HepG2 (cell line): ENCODE results near the gene PAPOLB. TPM values are rescaled to one million over a fixed set of nuclear protein-coding genes. Genes with fewer than 3 reads are reported as not detected.

Experiments used
- ARID2 ChIP-seq: sonication (generic); formaldehyde crosslinking; IDR thresholded peaks from 2 replicates; pipeline ENCODE4 v1.8.1; 2022; ENCODE audit warnings: mild to moderate bottlenecking, missing genetic modification reagents, borderline replicate concordance
- GLMP ChIP-seq: sonication (generic); formaldehyde crosslinking; IDR thresholded peaks from 2 replicates; pipeline ENCODE4 v1.9.0; 2021; ENCODE audit warnings: missing genetic modification reagents, mild to moderate bottlenecking, borderline replicate concordance
- GRHL1 ChIP-seq: sonication (generic); formaldehyde crosslinking; conservative IDR thresholded peaks from 2 replicates; pipeline ENCODE4 v1.8.0; 2022; ENCODE audit warnings: missing genetic modification reagents
- HNF1A ChIP-seq, 2 experiments: sonication (generic) in 1 of 2; formaldehyde crosslinking in 1 of 2; IDR thresholded peaks; 2 replicates each; pipeline versions ENCODE4 v1.4.0 to v1.6.1; 2016 to 2020; ENCODE audit warnings: borderline replicate concordance in 1 of 2, low read depth in 1 of 2, mild to moderate bottlenecking in 1 of 2, missing genetic modification reagents in 1 of 2
- RORA ChIP-seq: sonication (generic); formaldehyde crosslinking; IDR thresholded peaks from 2 replicates; pipeline ENCODE4 v1.5.0; 2020; ENCODE audit warnings: mild to moderate bottlenecking, missing genetic modification reagents, moderate library complexity
- SOX6 ChIP-seq, 2 experiments: fragments of 450-650 bp in 1 of 2; sonication (generic) in 1 of 2; formaldehyde crosslinking in 1 of 2; IDR thresholded peaks; 2 replicates each; pipeline versions ENCODE4 v1.4.0 to v1.6.1; 2017 to 2020; ENCODE audit warnings: antibody characterized with exemption in 1 of 2, mild to moderate bottlenecking in 1 of 2, missing genetic modification reagents in 1 of 2
- TCF7L2 ChIP-seq: IDR thresholded peaks from 2 replicates; pipeline ENCODE4 v1.6.1; 2011; ENCODE audit warnings: mild to moderate bottlenecking, low read depth, low read length, moderate library complexity
- TFDP2 ChIP-seq: sonication (generic); formaldehyde crosslinking; IDR thresholded peaks from 2 replicates; pipeline ENCODE4 v1.4.0; 2020; ENCODE audit warnings: missing genetic modification reagents
- ZMYM4 ChIP-seq: sonication (generic); formaldehyde crosslinking; IDR thresholded peaks from 2 replicates; pipeline ENCODE4 v1.8.1; 2023; ENCODE audit warnings: mild to moderate bottlenecking, missing genetic modification reagents
- ZNF136 ChIP-seq: sonication (generic); formaldehyde crosslinking; IDR thresholded peaks from 2 replicates; pipeline ENCODE4 v1.8.1; 2022; ENCODE audit warnings: low read depth, mild to moderate bottlenecking, moderate library complexity, missing genetic modification reagents
- ZNF224 ChIP-seq: sonication (generic); formaldehyde crosslinking; IDR thresholded peaks from 2 replicates; pipeline ENCODE4 v1.5.0; 2020; ENCODE audit warnings: mild to moderate bottlenecking, missing genetic modification reagents
- ZNF34 ChIP-seq: sonication (generic); formaldehyde crosslinking; IDR thresholded peaks from 2 replicates; pipeline ENCODE4 v1.4.0; 2020; ENCODE audit warnings: mild to moderate bottlenecking, missing genetic modification reagents, borderline replicate concordance
- ZNF691 ChIP-seq: sonication (generic); formaldehyde crosslinking; IDR thresholded peaks from 2 replicates; pipeline ENCODE4 v1.4.0; 2020; ENCODE audit warnings: missing genetic modification reagents, low read depth, mild to moderate bottlenecking, borderline replicate concordance
- ZNF720 ChIP-seq: sonication (generic); formaldehyde crosslinking; IDR thresholded peaks from 2 replicates; pipeline ENCODE4 v1.4.0; 2020; ENCODE audit warnings: missing genetic modification reagents
- ZNF776 ChIP-seq: sonication (generic); formaldehyde crosslinking; IDR thresholded peaks from 2 replicates; pipeline ENCODE4 v1.4.0; 2020; ENCODE audit warnings: mild to moderate bottlenecking, missing genetic modification reagents
- polyA plus RNA-seq, 8 experiments: library from polyadenylated mRNA; depleted of rRNA in 3 of 8; stranded (reverse) in 7 of 8; unstranded in 1 of 8; fragments of >200 nt; fragmentation: Illumina TruSeq in 4 of 8; extraction: Trizol in 4 of 8; gene quantifications; 2 replicates each; pipeline versions ENCODE4 v1.2.1 to v1.2.3, GENCODE V29; 2011 to 2016; ENCODE audit warnings: low read depth in 4 of 8, missing spikeins in 1 of 8, mixed read lengths in 1 of 8; ENCODE audit not compliant: insufficient read depth in 1 of 8
- total RNA-seq, 5 experiments: library from RNA; depleted of rRNA; stranded (reverse); fragments of >200 nt; fragmentation: Illumina TruSeq; extraction: Trizol; gene quantifications; 2 replicates each; pipeline ENCODE4 v1.2.3, GENCODE V29; 2016; ENCODE audit warnings: low read depth in 1 of 5

PAPOLB gene
- total and polyA plus RNA-seq, 2 of the 13 experiments (the other 11 are each of a cell fraction or from before 2014, with no cell fraction given) = not detected

GRCh38 chr7:4830176-4830575, 31.7 kb downstream of the PAPOLB start (continued):
- no peak; the same call in 1 of the 2 replicates for TF ChIP-seq ZNF691 (CRISPR knock-in tag)
- TF ChIP-seq ZNF776 (CRISPR knock-in tag) = no peak
- TF ChIP-seq SOX6 (IDR thresholded peaks at IDR 0.05) = no peak
- TF ChIP-seq SOX6 (CRISPR knock-in tag; IDR thresholded peaks at IDR 0.05) = peak; percentile 9; the same call in 1 of the 2 replicates
- no peak for TF ChIP-seq HNF1A (IDR thresholded peaks at IDR 0.05; ENCODE audit: low read depth)
- no peak for TF ChIP-seq HNF1A (CRISPR knock-in tag; IDR thresholded peaks at IDR 0.05; ENCODE audit: borderline replicate concordance)
- TF ChIP-seq GLMP (CRISPR knock-in tag) = no peak
- peak; percentile 77 for TF ChIP-seq ZMYM4 (CRISPR knock-in tag)
- TF ChIP-seq ZNF720 (CRISPR knock-in tag) = no peak
- no peak for TF ChIP-seq RORA
- TF ChIP-seq ZNF224 = no peak
- TF ChIP-seq GRHL1 (CRISPR knock-in tag) = no peak
- TF ChIP-seq ARID2 (CRISPR knock-in tag) = no peak
- peak; percentile 35; the same call in 1 of the 2 replicates for TF ChIP-seq TFDP2 (CRISPR knock-in tag)
- TF ChIP-seq TCF7L2 = no peak
- no peak for TF ChIP-seq ZNF136 (CRISPR knock-in tag)
- no peak for TF ChIP-seq ZNF34 (CRISPR knock-in tag)
